Heart left ventricle (tissue), 16 donors: ENCODE results near the gene TDP1. TPM values are rescaled to one million over a fixed set of nuclear protein-coding genes. Genes with fewer than 3 reads are reported as not detected.

Experiments used
- ATAC-seq, 4 donors: fragments of 200-7000 bp; cut with Tn5 transposase; one replicate each; pipeline ENCODE4 v1.9.1; 2020 to 2022; ENCODE audit warnings: moderate library complexity in 4 of 4, mild to moderate bottlenecking in 3 of 4, moderate number of reproducible peaks in 1 of 4
- DNase-seq, 5 donors: peaks; one replicate each; pipeline ENCODE4 v3.0.0-alpha.2; 2020
- H3K27ac ChIP-seq, 12 donors: fragments of 200-600 bp; sonication (generic) in 4 of 12; one replicate each; pipeline versions ENCODE4 v1.5.0 to v1.8.0; 2016 to 2022; ENCODE audit warnings: mild to moderate bottlenecking in 2 of 12
- H3K27me3 ChIP-seq, 9 donors: fragments of 200-600 bp; sonication (generic) in 2 of 9; one replicate each; pipeline versions ENCODE4 v1.5.1 to v1.8.0; 2016 to 2022; ENCODE audit warnings: mild to moderate bottlenecking in 3 of 9
- H3K36me3 ChIP-seq, 9 donors: fragments of 200-600 bp; sonication (generic) in 2 of 9; one replicate each; pipeline versions ENCODE4 v1.5.0 to v1.8.0; 2018 to 2022; ENCODE audit warnings: mild to moderate bottlenecking in 2 of 9
- H3K4me1 ChIP-seq, 12 donors: fragments of 200-600 bp; sonication (generic) in 4 of 12; one replicate each; pipeline versions ENCODE4 v1.5.0 to v1.8.0; 2016 to 2022; ENCODE audit warnings: mild to moderate bottlenecking in 3 of 12
- H3K4me3 ChIP-seq, 12 donors: fragments of 200-600 bp; sonication (generic) in 4 of 12; one replicate each; pipeline versions ENCODE4 v1.5.0 to v1.8.0; 2017 to 2022; ENCODE audit warnings: mild to moderate bottlenecking in 9 of 12, moderate library complexity in 4 of 12
- H3K9me3 ChIP-seq, 12 donors: fragments of 200-600 bp; sonication (generic) in 4 of 12; one replicate each; pipeline versions ENCODE4 v1.5.0 to v1.8.0; 2016 to 2022; ENCODE audit warnings: mild to moderate bottlenecking in 1 of 12
- POLR2A ChIP-seq, 2 donors: fragments of 450-650 bp; IDR thresholded peaks; one replicate each; pipeline ENCODE4 v1.6.1; 2017; ENCODE audit warnings: antibody characterized with exemption in 2 of 2, mild to moderate bottlenecking in 2 of 2, moderate library complexity in 2 of 2
- WGBS, 4 donors: extraction: QIAGEN DNeasy Blood & Tissue Kit in 2 of 4; methylation state at CpG; one replicate each; pipeline versions ENCODE4 v1.1.5 to v1.1.7; 2013 to 2018; 5-methylcytosine and 5-hydroxymethylcytosine counted together
- intact Hi-C, 10 donors: fragments of 100-400 bp; cut with DNase I; formaldehyde crosslinking; loops; one replicate each; pipeline versions ENCODE4 v1.11.1 to v1.14.2; 2022
- polyA plus RNA-seq, 2 donors: library from polyadenylated mRNA; stranded (reverse); fragments of 200-250 nt; gene quantifications; one replicate each; pipeline ENCODE4 v1.2.3, GENCODE V29; 2013
- total RNA-seq, 9 donors: library from RNA; depleted of rRNA in 2 of 9; stranded (reverse); fragments of >200 nt in 2 of 9; fragmentation: NEBNext Ultra II Directional in 3 of 9; extraction: Animal tissue kit (Norgen Biotek cat#: 25700) in 3 of 9; gene quantifications; one replicate each; pipeline versions ENCODE4 v1.1.0 to v1.2.4, GENCODE V29; 2016 to 2023
- TF ChIP-seq, protein P1 (sequence below), 12 donors: fragments of 200-600 bp; sonication (generic) in 4 of 12; IDR thresholded peaks; one replicate each; pipeline versions ENCODE4 v1.5.0 to v1.8.0; 2018 to 2022; ENCODE audit warnings: antibody characterized with exemption in 12 of 12, mild to moderate bottlenecking in 5 of 12
- donor health status: ischemic (EF 13 %, LVEDD 7.1; RV severe dilation, severe dysfunction).
- donor health status: healthy with polysubstance abuse.
- donor health status: DM: no; HTN: yes; CAD: no.
- donor health status: DM: no; HTN: no; CAD: no.
- donor health status: ischemic (EF 25% LVEDD 6.9; RV normal size, moderate dysfunction).
- donor health status: ischemic (EF 25% LVEDD 5.7; RV mildly dilated, moderate dysfunction).
- donor health status: healthy.
- donor health status: DM: yes; HTN: yes; CAD: no.
- donor health status: ischemic (EF 35%, LVEDD 5.7; RV mildly dilated, moderate dysfunction).
- donor health status: nonischemic (EF 11% LVEDD 7.7; RV severe dilation, severe dysfunction).
- donor health status: DM: yes; HTN: yes; CAD: no.
- donor health status: PGD.
- donor health status: ischemic (EF 29% LVEDD 5.4; RV normal size, mild dysfunction).
- donor health status: nonischemic (EF 23%, LVEDD 6.1; RV moderate dilation, normal function).

TDP1 gene
- total and polyA plus RNA-seq, 11 donors, result 1.0 to 9.0 (median 4.1) TPM

DNA sequence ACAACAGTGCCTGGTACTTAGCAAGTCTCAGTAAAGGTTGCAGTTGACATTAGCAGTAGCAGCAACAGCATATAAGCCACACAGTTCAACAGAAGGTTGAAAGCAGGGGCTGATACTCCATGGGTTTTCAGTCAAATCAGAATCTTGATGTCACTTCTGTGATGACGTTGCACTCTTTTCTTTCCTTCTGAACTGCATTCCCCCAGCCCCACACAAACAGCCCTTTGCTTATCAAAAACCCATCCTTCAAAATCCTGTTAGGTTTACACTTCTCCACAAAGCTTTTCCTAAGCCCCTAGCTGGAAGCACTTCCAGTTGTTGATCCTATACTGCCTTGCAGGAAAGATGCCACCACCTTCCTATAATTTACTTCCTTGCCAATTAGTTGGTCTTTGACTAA is 72.1 kb downstream of the TDP1 start:
- DNase-seq (no peak), ATAC-seq (no peak)
- TF ChIP-seq, protein P1, sequence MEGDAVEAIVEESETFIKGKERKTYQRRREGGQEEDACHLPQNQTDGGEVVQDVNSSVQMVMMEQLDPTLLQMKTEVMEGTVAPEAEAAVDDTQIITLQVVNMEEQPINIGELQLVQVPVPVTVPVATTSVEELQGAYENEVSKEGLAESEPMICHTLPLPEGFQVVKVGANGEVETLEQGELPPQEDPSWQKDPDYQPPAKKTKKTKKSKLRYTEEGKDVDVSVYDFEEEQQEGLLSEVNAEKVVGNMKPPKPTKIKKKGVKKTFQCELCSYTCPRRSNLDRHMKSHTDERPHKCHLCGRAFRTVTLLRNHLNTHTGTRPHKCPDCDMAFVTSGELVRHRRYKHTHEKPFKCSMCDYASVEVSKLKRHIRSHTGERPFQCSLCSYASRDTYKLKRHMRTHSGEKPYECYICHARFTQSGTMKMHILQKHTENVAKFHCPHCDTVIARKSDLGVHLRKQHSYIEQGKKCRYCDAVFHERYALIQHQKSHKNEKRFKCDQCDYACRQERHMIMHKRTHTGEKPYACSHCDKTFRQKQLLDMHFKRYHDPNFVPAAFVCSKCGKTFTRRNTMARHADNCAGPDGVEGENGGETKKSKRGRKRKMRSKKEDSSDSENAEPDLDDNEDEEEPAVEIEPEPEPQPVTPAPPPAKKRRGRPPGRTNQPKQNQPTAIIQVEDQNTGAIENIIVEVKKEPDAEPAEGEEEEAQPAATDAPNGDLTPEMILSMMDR (IDR thresholded peaks at IDR 0.05), result no peak
- TF ChIP-seq POLR2A (IDR thresholded peaks at IDR 0.05), result no peak
- H3K36me3 ChIP-seq, result peaks cover 0 to 61% (median 3%) of the 10 kb centered on the region in 9 donors
- intact Hi-C loops, result no loop called here
- no peak overlapping the region for H3K4me3 ChIP-seq
- H3K27ac ChIP-seq, result no peak overlapping the region
- 60 to 86% (median 72%) methylated on average over 1 of the region's 1 CpG for WGBS, 4 donors
- H3K9me3 ChIP-seq, result no peaks in the 10 kb centered on the region
- H3K27me3 ChIP-seq, result no peaks in the 10 kb centered on the region
- H3K4me1 ChIP-seq, result peaks cover 0 to 5% (median 0%) of the 10 kb centered on the region in 12 donors

DNA sequence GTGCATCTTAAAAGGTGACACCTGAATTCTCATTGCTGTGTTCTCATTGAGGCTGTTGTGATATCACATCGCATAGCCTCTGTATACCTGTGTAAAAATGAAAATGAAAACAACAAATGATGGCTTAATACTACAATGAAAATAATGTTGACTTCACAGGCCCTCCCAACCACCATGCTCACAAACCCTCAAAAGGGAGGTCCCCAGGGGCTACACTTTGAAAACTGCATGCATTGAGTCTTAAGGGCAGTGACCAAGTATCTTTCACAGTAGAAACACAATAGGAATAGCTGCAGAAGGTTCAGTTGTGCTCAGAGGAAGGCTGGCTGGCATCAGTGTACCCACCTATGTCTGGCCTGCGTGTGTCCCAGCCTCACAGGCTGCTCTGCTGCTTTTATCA is 78.4 kb downstream of the TDP1 start:
- H3K4me3 ChIP-seq, result no peak overlapping the region
- peaks cover 0 to 7% (median 0%) of the 10 kb centered on the region in 12 donors for H3K9me3 ChIP-seq
- no peak overlapping the region for H3K27ac ChIP-seq
- no peak for DNase-seq
- H3K4me1 ChIP-seq, result no peaks in the 10 kb centered on the region
- WGBS, 4 donors, result 87 to 98% (median 97%) methylated on average over 2 of the region's 2 CpGs
- H3K36me3 ChIP-seq, result peaks cover 0 to 53% (median 17%) of the 10 kb centered on the region in 9 donors
- no peak for ATAC-seq
- TF ChIP-seq, protein P1 (IDR thresholded peaks at IDR 0.05), result no peak
- TF ChIP-seq POLR2A (IDR thresholded peaks at IDR 0.05), result no peak
- H3K27me3 ChIP-seq, result no peaks in the 10 kb centered on the region
- intact Hi-C loops, result no loop called here

DNA sequence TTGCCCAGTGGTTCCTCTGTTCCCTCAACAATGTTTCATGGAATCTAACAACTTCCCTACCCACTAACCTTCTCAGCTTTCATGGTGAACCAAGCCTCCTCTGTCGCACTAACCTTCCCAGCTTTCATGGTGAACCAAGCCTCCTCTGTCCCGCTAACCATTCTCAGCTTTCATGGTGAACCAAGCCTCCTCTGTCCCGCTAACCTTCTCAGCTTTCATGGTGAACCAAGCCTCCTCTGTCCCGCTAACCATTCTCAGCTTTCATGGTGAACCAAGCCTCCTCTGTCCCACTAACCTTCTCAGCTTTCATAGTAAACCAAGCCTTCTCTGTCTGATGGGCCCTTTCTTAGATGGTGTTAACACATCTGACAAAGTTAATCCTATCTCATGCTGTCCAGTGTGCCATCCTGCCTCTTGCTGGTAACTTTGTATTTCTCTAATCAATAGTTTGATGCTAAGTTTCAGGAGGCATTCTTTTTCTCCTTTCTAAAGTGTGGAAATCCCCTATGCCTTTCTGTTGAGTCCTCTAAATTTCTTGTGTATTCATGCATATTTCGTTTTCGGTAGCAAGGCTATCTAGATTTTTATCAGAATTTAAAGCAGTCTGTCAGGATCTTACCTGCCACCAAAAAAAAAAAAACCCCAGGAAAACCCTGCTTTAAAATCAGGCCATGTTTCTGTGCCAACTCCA is 79.3 kb downstream of the TDP1 start:
- WGBS, 4 donors, result 96 to 98% (median 97%) methylated on average over 6 of the region's 6 CpGs
- H3K4me1 ChIP-seq, result no peaks in the 10 kb centered on the region
- H3K27me3 ChIP-seq, result no peaks in the 10 kb centered on the region
- peaks cover 0 to 7% (median 0%) of the 10 kb centered on the region in 12 donors for H3K9me3 ChIP-seq
- peaks cover 0 to 55% (median 17%) of the 10 kb centered on the region in 9 donors for H3K36me3 ChIP-seq
- no peak overlapping the region for H3K4me3 ChIP-seq
- no peak overlapping the region for H3K27ac ChIP-seq
- TF ChIP-seq, protein P1 (IDR thresholded peaks at IDR 0.05), result no peak
- TF ChIP-seq POLR2A (IDR thresholded peaks at IDR 0.05), result no peak
- ATAC-seq (no peak), DNase-seq (no peak)
- intact Hi-C loops, result no loop called here

DNA sequence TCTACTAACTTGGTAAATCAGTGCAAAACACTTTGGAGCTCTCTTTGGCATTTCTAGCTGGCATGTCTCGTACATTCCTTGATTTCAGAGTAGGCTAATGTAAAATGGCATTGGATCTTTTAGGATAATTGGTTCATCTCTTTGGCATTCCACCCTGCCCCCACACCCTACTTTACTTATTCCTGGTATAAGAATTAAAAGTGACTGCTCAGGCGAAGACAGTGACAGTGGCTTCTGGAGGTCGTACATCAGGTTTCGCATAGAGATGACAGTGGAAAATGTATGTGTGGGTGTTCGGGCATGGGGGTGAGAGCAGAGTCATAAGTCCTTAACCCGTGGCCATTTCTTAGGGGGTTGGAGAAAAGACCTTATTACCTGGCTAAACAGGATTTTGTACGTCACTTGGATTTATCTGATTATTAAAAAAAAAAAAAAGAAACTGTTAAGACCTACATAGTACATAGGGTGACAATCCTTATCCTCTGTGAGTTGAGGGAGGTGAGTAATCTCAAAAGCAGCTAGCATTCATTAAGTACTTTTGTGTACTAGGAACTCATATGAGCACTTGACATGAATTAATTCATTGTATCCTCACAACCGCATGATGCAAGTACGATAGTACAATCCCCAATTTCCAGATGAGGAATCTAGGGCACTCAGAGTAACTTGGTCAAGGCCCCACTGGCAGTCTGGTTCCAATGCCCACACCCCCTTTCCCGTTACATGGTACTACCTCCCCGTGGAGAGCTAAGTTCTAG is 83.7 kb downstream of the TDP1 start:
- DNase-seq, result no peak
- intact Hi-C loops, result no loop called here
- ATAC-seq, result no peak
- no peak for TF ChIP-seq POLR2A (IDR thresholded peaks at IDR 0.05)
- TF ChIP-seq, protein P1 (IDR thresholded peaks at IDR 0.05), result no peak
- Histone ChIP-seq H3K27ac (no peak overlapping the region), H3K27me3 (no peaks in the 10 kb centered on the region), H3K9me3 (peaks cover 0 to 7% (median 0%) of the 10 kb centered on the region in 12 donors), H3K4me1 (no peaks in the 10 kb centered on the region), H3K36me3 (peaks cover 0 to 33% (median 5%) of the 10 kb centered on the region in 9 donors), H3K4me3 (no peak overlapping the region)
- WGBS, 4 donors, result 94 to 97% (median 96%) methylated on average over 11 of the region's 11 CpGs
